Smooth muscle cell (in vitro differentiated cells): ENCODE results near the gene USP12. TPM values are rescaled to one million over a fixed set of nuclear protein-coding genes. Genes with fewer than 3 reads are reported as not detected.

Experiments
- DNase-seq: peaks from one replicate; lab custom pipeline; 2025; ENCODE audit not compliant: unreplicated experiment; lab: John Stamatoyannopoulos, UW
- H2AFZ ChIP-seq: fragments of 200-600 bp; sonication (generic); 2 replicates; pipeline ENCODE4 v1.6.0; 2016; ENCODE audit warnings: antibody characterized with exemption, low read depth, mild to moderate bottlenecking
- H3F3A ChIP-seq: fragments of 200-600 bp; sonication (generic); 2 replicates; pipeline ENCODE4 v1.6.0; 2017; ENCODE audit warnings: antibody characterized with exemption, low read depth
- H3K27ac ChIP-seq: fragments of 200-600 bp; sonication (generic); 2 replicates; pipeline ENCODE4 v1.5.1; 2016; ENCODE audit warnings: low read depth, mild to moderate bottlenecking
- H3K27me3 ChIP-seq: fragments of 200-600 bp; sonication (generic); 2 replicates; pipeline ENCODE4 v1.6.1; 2016; ENCODE audit warnings: low read depth, mild to moderate bottlenecking
- H3K36me3 ChIP-seq: fragments of 200-600 bp; sonication (generic); 2 replicates; pipeline ENCODE4 v1.5.1; 2016; ENCODE audit warnings: low read depth
- H3K4me1 ChIP-seq: fragments of 200-600 bp; sonication (generic); 2 replicates; pipeline ENCODE4 v1.5.1; 2016; ENCODE audit warnings: low read depth
- H3K4me2 ChIP-seq: fragments of 200-600 bp; sonication (generic); 2 replicates; pipeline ENCODE4 v1.6.0; 2016; ENCODE audit warnings: mild to moderate bottlenecking
- H3K4me3 ChIP-seq: fragments of 200-600 bp; sonication (generic); 2 replicates; pipeline ENCODE4 v1.5.1; 2016; ENCODE audit warnings: mild to moderate bottlenecking
- H3K79me2 ChIP-seq: fragments of 200-600 bp; sonication (generic); 2 replicates; pipeline ENCODE4 v1.6.0; 2016; ENCODE audit warnings: low read depth, mild to moderate bottlenecking
- H3K9ac ChIP-seq: fragments of 200-600 bp; sonication (generic); 2 replicates; pipeline ENCODE4 v1.6.0; 2016; ENCODE audit warnings: low read depth
- H3K9me3 ChIP-seq: fragments of 200-600 bp; sonication (generic); replicated peaks from 2 replicates; pipeline ENCODE4 v1.5.1; 2016; ENCODE audit warnings: low read depth
- H4K20me1 ChIP-seq: fragments of 200-600 bp; sonication (generic); 2 replicates; pipeline ENCODE4 v1.6.0; 2016; ENCODE audit warnings: low read depth
- WGBS: methylation state at CpG from one replicate; pipeline ENCODE4 v1.1.7; 2016; ENCODE audit warnings: low lambda C conversion rate; 5-methylcytosine and 5-hydroxymethylcytosine counted together
- polyA plus RNA-seq: library from polyadenylated mRNA; unstranded; fragments of >200 nt; fragmentation: Nextera tagmentation; extraction: Ambion mirVana; gene quantifications from 2 replicates; pipeline ENCODE4 v1.2.1, GENCODE V29; 2016
- total RNA-seq: library from RNA; depleted of rRNA; stranded (reverse); fragments of >200 nt; gene quantifications from 2 replicates; pipeline ENCODE4 v1.2.3, GENCODE V29; 2014
- TF ChIP-seq, protein P1 (sequence below): fragments of 200-600 bp; sonication (generic); IDR thresholded peaks from 2 replicates; pipeline ENCODE4 v1.5.1; 2017; ENCODE audit warnings: borderline replicate concordance, mild to moderate bottlenecking, antibody characterized with exemption; ENCODE audit not compliant: insufficient read depth, poor library complexity, severe bottlenecking

Gene USP12
- total and polyA plus RNA-seq, 2 experiments from 2014 or later, result 11.3 to 19.9 TPM

DNA sequence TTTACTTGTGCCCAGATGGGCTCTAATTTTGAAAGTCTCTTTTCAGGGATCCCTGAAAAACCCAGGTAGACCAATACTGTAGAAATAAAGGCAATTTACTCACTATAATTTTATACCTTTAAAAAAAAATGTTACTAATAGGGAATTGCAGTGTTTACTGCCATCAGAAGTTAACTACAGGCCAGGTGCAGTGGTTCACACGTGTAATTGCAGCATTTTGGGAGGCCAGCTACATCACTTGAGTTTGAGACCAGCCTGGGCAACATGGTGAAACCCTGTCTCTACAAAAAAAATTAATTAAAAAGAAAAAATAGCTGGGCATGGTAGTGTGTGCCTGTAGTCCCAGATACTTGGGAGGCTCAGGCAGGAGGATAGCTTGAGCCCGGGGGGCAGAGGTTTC lies 10.2 kb downstream of the USP12 start:
- no peaks in the 10 kb centered on the region for H3K4me1 ChIP-seq
- no peak overlapping the region for H3K9ac ChIP-seq
- H3K79me2 ChIP-seq, result peaks cover 100% of the 10 kb centered on the region
- H2AFZ ChIP-seq, result no peak overlapping the region
- H3K27ac ChIP-seq, result no peak overlapping the region
- 73% methylated on average over 2 of the region's 2 CpGs for WGBS
- no peaks in the 10 kb centered on the region for H3K9me3 ChIP-seq
- H3K27me3 ChIP-seq, result no peaks in the 10 kb centered on the region
- H4K20me1 ChIP-seq, result peaks cover 92% of the 10 kb centered on the region
- no peak overlapping the region for H3K4me3 ChIP-seq
- DNase-seq, result no peak
- H3F3A ChIP-seq, result no peaks in the 10 kb centered on the region
- TF ChIP-seq, protein P1, sequence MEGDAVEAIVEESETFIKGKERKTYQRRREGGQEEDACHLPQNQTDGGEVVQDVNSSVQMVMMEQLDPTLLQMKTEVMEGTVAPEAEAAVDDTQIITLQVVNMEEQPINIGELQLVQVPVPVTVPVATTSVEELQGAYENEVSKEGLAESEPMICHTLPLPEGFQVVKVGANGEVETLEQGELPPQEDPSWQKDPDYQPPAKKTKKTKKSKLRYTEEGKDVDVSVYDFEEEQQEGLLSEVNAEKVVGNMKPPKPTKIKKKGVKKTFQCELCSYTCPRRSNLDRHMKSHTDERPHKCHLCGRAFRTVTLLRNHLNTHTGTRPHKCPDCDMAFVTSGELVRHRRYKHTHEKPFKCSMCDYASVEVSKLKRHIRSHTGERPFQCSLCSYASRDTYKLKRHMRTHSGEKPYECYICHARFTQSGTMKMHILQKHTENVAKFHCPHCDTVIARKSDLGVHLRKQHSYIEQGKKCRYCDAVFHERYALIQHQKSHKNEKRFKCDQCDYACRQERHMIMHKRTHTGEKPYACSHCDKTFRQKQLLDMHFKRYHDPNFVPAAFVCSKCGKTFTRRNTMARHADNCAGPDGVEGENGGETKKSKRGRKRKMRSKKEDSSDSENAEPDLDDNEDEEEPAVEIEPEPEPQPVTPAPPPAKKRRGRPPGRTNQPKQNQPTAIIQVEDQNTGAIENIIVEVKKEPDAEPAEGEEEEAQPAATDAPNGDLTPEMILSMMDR, result no peak
- H3K36me3 ChIP-seq, result no peaks in the 10 kb centered on the region
- no peak overlapping the region for H3K4me2 ChIP-seq

DNA sequence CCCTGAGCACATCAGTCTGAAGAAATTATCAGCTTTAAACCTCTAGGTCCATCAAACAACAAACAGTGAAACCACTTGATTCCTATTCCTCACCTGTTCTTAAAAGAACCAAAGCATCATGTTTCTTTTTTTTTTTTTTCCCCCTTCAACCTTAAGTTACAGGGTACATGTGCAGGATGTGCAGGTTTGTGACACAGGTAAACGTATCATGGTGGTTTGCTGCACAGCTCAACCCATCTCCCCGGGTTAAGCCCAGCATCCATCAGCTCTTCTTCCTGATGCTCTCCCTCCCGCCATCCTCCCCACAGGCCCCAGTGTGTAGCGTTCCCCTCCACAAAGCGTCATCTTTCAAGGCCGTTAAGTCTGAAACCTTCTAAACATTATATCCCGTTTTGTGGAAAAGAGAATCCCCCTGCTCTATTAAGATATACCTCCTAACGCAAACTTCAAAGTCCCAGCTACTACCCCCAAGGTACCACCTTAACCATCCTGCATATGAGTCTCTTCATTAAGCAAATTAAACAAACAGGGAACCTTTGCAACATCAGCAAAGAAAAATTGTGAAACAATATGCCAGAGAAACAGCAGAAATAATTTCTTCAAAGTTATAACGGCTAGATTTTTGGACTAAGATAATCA lies 10.8 kb downstream of the USP12 start:
- Histone ChIP-seq H3K4me1 (no peaks in the 10 kb centered on the region), H3K27me3 (no peaks in the 10 kb centered on the region), H3K36me3 (no peaks in the 10 kb centered on the region), H2AFZ (no peak overlapping the region), H3K9ac (no peak overlapping the region), H4K20me1 (peaks cover 90% of the 10 kb centered on the region), H3K4me2 (no peak overlapping the region), H3F3A (no peaks in the 10 kb centered on the region), H3K4me3 (no peak overlapping the region), H3K9me3 (no peaks in the 10 kb centered on the region), H3K27ac (no peak overlapping the region), H3K79me2 (peaks cover 100% of the 10 kb centered on the region)
- no peak for DNase-seq
- 96% methylated on average over 9 of the region's 9 CpGs for WGBS
- TF ChIP-seq, protein P1, result no peak

DNA sequence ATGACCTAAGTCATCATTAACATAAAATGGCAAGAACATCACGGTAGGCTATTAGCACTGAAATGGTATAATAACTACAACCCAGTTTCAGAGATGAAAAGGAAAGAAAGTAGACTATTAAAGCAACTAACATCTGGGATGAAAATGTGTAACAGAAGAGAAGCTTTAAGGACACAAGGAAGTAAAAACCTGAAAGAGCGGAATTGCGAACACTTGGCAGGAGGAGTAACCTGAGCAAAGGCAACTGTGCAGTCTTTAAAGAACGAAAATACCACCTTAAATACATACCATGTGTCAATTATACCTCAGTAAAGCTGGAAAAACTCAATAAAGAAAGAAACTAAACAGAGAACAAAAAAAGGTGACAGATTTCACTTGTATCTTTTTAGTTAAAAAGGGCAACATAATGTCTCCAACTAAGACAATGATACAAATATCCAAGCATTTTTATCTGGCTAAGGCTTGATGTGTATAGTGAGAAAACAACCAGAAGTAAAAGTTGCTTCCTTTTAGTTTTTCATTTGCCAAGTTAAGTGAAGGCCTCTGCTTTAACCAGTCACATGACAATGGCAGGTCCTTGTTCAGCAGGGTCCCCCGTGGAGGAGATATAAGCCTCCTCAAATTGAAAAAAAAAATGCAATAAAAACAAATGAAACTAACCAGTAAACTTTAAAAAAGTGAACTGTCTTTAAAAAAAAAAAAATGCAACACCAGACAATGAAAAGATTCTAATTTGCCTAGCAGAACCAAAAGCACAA lies 11.6 kb downstream of the USP12 start:
- WGBS, result 88% methylated on average over 5 of the region's 5 CpGs

More for the DNA sequence above, 11.6 kb downstream of the USP12 start:
- Histone ChIP-seq H3K79me2 (peaks cover 99% of the 10 kb centered on the region), H3F3A (no peaks in the 10 kb centered on the region), H4K20me1 (peaks cover 82% of the 10 kb centered on the region), H3K9me3 (no peaks in the 10 kb centered on the region), H2AFZ (no peak overlapping the region), H3K36me3 (no peaks in the 10 kb centered on the region), H3K27ac (no peak overlapping the region), H3K27me3 (no peaks in the 10 kb centered on the region), H3K4me3 (no peak overlapping the region), H3K4me1 (no peaks in the 10 kb centered on the region), H3K9ac (no peak overlapping the region), H3K4me2 (no peak overlapping the region)
- no peak for DNase-seq
- TF ChIP-seq, protein P1, result no peak
